Adrenal gland (tissue), 5 donors: ENCODE results near the gene AGBL5.

Experiments
- POLR2A ChIP-seq, 2 donors: fragments of 450-650 bp; IDR thresholded peaks; one replicate each; pipeline ENCODE4 v1.6.1; 2017; ENCODE audit warnings: antibody characterized with exemption in 2 of 2, mild to moderate bottlenecking in 2 of 2, moderate library complexity in 1 of 2
- TF ChIP-seq, protein P1 (sequence below), 6 experiments: fragments of 450-650 bp in 4 of 6; fragments of 200-600 bp in 2 of 6; sonication (generic) in 1 of 6; IDR thresholded peaks; 1 replicate in 5 of 6; 2 replicates in 1 of 6; pipeline versions ENCODE4 v1.5.1 to v1.8.0; 2016 to 2021; ENCODE audit warnings: antibody characterized with exemption in 6 of 6, mild to moderate bottlenecking in 2 of 6, moderate library complexity in 1 of 6
- donor health status: DM: no; HTN: no; CAD: no.

DNA sequence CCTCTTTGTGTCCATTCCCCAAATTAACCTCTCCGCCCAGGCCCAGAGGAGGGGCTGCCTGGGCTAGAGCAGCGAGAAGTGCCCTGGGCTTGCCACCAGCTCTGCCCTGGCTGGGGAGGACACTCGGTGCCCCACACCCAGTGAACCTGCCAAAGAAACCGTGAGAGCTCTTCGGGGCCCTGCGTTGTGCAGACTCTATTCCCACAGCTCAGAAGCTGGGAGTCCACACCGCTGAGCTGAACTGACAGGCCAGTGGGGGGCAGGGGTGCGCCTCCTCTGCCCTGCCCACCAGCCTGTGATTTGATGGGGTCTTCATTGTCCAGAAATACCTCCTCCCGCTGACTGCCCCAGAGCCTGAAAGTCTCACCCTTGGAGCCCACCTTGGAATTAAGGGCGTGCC lies 48.6 kb downstream of the AGBL5 start:
- TF ChIP-seq, protein P1, sequence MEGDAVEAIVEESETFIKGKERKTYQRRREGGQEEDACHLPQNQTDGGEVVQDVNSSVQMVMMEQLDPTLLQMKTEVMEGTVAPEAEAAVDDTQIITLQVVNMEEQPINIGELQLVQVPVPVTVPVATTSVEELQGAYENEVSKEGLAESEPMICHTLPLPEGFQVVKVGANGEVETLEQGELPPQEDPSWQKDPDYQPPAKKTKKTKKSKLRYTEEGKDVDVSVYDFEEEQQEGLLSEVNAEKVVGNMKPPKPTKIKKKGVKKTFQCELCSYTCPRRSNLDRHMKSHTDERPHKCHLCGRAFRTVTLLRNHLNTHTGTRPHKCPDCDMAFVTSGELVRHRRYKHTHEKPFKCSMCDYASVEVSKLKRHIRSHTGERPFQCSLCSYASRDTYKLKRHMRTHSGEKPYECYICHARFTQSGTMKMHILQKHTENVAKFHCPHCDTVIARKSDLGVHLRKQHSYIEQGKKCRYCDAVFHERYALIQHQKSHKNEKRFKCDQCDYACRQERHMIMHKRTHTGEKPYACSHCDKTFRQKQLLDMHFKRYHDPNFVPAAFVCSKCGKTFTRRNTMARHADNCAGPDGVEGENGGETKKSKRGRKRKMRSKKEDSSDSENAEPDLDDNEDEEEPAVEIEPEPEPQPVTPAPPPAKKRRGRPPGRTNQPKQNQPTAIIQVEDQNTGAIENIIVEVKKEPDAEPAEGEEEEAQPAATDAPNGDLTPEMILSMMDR (IDR thresholded peaks at IDR 0.05) = no peak
- no peak for TF ChIP-seq POLR2A (IDR thresholded peaks at IDR 0.05)
